Stimulated activated CD4-positive, alpha-beta T cell treated with anti-CD3 and anti-CD28 coated beads, Interleukin-2, amount 100 ng/mL, for 24 hours (primary cell): ENCODE results near the gene INPP4B.

Experiments used
- DNase-seq, 2 donors: peaks; one replicate each; pipeline ENCODE4 v3.0.0-alpha.2; 2020

The INPP4B gene

DNA sequence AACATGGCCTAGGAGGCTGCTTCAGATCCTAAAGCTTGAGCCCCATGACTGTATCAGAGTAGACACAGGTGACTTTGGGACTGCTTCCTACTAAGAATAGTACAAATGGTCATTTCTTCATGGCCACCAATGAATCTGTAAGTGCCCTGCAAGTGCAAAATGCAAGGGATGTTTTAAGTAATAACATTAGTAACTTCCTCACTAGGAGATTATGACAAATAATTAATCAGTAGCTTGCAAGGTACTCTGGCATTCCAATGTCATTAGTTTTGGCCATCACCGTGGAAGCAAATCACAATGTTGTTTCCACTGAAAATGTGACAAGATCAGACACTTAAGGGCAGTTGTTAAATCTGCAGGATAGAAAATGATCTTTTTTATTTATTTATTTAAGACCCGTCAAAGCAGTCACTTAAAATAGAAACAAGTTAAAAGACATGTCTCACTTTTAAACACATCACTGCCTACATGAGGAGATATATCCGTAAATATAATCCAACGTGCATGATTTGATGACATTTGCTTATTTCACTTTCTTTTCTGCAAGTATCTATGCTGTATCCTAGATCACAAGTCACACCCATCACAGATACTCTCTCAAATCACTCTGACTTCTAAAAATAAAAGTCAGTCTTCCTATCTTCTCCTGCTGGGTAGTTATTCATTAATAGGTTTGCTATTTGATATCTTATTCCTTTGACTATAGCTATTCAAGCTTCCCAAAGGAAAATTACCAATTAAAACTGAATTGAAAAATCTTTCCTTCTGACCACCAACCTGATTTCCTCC lies 809.1 kb downstream of the INPP4B start:
- DNase-seq, result no peak

DNA sequence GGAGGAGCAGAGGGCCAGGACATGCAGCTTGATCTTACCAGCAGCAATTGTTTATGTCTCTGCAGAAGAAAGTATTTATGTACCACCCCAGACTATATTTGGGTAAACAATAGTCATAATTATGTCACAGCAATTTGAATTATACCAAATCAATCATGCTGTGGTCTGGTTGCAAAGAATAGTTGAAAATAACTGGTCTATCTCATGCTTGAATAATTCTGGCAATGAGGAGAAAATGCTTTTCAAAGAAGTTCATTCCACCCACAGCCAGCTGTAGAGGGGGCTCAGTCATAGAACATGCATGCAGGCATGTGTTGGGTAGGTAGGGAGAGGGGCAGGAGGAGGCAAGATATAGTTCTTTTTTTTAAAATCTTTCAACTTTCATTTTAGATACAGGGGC lies 810.5 kb downstream of the INPP4B start:
- no peak for DNase-seq

DNA sequence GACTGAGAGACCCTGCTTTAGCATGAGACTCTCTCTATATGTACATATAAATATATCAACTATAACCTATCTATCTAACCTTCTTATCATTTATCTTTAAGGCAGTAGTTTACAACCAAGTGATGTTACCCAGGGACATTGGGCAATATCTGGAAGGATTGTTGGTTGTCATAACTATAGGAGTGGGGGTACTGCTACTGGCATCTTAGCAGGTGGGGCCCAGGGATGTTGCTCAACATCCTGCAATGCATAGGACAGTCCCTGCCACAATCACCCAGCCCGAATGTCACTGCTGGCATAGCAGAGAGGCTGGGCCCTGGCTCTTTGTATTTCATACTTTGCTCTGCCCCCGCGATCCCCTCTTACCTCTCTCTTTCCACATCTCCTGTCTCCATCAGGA lies 812.0 kb downstream of the INPP4B start:
- no peak for DNase-seq

DNA sequence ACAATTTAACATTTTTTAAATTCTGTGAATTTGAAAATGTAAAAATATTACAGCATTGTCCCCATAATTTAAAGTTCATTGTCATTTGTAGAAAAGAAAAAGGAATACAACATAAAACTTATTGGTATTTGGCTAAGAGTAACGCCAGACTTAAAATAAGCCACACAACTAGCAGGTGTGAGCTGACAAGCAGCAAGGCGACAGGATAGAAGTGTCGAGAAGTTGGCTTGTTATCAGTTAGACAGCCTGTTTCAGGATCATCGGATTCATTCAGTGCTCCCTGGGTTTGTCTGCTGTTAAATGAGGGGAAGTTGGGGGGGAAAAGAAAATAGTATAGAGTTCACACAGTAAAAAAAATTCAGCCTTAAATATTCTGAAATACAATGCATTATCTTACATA lies 816.1 kb downstream of the INPP4B start:
- DNase-seq, result no peak

DNA sequence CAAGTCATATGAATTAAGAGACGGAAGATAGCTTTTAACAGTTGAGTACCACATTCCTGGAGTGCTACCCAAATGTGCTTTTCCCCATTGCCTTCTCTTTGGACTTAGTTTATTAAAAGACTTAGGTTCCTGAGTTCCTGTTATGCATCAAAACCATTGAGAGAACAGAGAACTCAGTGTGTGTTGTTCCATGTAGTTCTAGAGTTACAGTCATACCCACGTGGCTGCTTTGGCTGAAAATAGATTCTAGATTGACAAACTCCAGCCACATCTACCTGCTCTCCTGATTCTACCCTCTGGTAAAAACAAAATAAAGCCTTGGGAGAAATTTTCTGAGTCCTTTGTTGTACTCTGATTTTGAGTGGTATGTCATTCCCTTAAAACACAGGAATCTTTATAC lies 824.3 kb downstream of the INPP4B start:
- DNase-seq, result no peak

DNA sequence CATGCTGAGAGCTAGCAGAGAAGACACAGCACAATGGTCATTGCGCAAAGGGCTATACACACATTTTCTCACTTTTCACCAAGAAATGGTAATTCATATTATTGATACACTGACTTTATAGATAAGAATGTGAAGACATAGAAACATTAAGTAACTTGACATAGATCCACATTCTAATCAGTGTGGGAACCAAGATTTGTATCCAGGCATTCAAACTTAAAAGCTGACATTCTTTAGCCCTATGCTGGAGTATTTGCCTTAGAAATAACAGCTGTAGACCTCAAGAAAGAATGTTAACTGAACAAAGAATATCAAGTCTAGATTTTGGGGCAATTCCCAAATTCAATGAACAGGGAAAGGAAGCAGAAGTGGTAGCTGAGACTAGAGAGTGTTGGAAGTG lies 824.9 kb downstream of the INPP4B start:
- no peak for DNase-seq

DNA sequence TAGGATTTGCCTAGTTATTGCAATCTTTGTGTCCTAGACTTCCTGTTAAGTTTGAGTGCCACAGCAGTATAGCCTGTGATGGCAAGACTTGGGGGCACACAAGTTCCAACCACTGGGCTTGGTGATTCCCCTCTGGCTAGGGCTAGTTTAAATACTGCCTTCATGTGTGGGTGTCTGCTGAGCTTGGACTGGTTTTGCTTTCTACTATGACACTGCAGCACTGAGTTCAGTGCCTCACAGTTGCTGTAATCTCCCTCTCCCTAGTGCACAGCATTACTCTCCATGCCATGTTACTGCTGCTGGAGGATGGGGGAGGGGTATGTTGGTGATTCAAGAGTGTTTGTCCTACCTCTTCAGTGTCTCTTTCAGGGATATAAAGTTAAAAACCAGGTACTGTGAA lies 830.1 kb downstream of the INPP4B start:
- no peak for DNase-seq

DNA sequence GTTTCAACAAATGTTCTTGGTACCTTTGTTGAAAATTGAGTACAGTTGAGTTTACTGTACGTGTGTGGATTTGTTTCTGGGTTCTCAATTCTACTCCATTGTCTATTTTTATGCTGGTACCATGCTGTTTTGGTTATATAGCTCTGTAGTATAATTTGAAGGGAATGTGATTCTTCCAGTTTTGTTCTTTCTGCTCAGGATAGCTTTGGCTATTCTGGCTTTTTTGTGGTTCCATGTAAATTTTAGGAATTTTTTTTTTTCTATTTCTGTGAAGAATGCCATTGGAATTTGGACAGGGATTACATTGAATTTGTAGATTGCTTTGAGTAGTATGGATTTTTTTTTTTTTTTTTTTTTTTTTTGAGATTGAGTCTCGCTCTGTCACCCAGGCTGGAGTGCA lies 836.4 kb downstream of the INPP4B start:
- DNase-seq, result no peak

DNA sequence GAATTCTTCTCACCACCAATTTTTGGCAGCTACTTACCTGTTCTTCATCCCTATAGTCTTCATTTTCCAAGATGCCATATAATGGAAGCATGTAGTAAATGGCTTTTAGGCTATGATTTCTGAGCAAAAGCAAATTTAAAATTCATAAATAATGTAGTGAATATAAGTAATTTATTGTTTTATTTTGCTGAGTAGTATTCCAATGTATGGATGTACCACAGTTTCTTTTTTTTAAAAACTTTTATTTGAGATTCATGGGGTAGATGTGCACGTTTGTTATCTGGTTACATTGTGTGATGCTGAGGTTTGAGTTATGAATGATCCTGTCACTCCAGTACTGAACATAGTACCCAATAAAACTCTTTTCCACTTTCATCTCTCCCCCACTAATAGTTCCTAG lies 840.6 kb downstream of the INPP4B start:
- no peak for DNase-seq

DNA sequence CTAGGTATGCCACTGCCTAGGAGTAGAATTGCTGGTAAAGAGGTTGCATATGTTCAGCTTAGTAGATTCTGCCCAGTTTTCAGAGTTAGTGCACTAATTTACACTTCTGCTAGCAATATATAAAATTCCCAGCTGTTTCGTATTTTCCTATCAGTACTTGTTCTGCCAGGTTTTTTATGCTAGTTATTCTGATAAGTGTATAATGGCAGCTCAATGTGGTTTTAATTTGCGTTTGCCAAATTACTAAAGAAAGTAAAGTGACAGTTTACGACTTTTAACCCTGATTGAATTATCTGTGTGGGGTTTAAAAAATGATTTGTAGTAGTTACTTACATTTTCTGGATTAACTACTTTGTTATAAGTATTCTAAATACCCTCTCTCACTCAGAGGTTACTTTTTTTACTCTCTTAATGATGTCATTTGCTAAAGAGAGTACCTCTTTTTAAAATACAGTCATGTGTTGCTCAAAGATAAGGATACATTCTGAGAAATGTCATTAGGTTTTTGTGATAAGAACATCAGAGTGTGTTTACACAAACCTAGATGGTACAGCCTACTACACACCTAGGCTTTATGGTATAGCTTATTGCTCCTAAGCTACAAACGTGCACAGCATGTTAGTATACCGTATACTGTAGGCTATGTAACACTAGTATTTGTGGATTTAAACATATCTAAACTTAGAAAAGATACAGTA lies 846.5 kb downstream of the INPP4B start:
- DNase-seq, result no peak

DNA sequence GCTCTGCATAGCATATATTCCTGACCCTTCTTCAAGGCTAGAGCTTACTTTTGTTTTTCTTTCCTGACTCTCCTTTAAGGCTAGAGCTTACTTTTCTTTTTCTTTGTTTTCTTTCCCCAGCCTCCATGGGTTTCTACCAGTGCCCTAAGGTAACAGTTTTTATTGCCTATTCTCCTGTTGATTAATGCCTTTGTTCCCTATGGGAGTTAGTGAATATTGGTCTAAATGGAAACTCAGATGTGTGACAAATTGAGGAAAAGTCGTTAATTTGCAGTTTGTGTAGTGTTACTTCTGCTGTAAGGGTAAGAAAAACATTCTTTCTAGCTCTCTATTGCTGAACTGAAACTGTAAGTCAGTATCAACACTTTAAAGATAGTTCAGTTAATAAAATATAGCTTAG lies 851.0 kb downstream of the INPP4B start:
- no peak for DNase-seq

DNA sequence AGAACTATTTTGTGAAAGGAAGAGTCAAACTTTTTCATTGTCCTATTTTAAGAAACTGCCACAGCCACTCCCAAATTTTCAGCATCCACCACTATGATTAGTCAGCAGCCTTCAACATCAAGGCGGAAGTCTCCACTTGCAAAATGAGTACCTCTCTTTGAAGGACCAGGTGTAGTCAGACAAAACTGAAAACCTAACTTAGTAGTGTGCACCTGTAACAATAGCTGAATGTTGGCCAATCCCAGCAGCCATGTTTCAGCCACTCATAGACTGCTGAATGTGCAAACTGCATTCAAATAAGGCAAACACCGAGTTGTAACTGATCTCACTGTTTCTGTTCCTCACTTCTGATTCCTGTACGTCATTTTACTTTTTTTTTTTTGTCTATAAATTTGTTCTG lies 868.7 kb downstream of the INPP4B start:
- DNase-seq, result no peak
